T-helper 1 cell (primary cell): ENCODE results near the gene PTHLH.
A peak's percentile ranks its signal among the peaks of the same experiment; 100 is the strongest.

ENCODE experiments used
- DNase-seq, 5 donors: peaks; one replicate each; pipeline ENCODE4 v3.0.0-alpha.2; 2012 to 2020

The PTHLH gene

DNA sequence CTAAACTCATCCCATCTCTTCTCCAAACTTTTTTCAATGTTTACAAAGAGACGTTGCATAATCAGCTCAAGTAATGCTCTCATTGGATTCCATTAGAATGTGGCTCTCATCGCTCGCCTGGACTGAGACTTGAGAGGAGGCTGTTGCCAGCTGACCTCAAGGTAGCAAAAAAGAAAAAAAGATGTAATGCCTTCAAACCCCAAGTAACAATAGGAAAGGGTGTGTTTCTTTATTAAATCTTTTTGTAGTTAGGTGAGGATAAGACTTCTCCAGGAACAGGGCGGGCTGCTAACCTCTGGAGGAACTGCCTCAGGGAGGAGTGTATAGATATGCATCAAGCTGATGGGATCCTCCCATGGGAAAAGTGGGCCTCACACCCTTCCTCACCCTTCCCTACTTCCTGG is 956 bp upstream of the PTHLH start:
- DNase-seq = no peak

DNA sequence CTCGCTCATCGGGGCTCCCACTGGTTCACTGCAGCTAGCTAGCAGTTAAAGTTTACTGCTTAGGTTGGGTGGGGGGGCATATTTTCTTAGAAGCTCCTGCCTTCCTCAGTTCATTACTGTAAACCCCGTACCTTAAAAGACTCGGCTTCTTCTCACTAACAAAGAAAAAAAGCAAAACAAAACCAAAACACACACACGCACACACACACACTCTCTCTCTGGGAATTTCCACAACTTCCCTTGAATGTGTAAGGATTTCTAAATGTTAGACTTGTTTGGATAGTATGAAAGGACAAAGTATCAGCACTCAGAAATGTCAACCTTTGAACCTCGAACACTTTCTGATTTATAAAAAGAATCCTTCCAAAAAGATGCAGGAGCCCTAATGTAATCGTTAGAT is 927 bp downstream of the PTHLH start:
- no peak for DNase-seq

DNA sequence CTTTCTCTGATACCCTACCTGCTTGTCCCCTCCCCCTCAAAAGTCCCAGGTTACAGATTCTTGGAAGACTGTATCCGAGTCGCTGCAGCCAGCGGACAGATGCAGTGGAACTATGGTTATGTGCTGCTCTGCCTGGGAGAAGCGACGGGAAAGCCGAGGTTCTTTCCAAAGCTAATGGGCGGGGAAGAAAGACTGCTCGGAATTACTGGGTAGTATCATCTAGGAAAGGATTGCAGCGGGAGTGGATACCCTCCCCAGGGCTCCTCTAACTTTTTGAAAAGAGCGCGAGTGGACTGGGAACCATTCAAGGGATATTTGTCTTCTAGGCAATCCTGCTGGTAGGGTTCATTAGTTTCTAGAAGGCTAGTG is 1.4 kb downstream of the PTHLH start:
- DNase-seq = no peak

DNA sequence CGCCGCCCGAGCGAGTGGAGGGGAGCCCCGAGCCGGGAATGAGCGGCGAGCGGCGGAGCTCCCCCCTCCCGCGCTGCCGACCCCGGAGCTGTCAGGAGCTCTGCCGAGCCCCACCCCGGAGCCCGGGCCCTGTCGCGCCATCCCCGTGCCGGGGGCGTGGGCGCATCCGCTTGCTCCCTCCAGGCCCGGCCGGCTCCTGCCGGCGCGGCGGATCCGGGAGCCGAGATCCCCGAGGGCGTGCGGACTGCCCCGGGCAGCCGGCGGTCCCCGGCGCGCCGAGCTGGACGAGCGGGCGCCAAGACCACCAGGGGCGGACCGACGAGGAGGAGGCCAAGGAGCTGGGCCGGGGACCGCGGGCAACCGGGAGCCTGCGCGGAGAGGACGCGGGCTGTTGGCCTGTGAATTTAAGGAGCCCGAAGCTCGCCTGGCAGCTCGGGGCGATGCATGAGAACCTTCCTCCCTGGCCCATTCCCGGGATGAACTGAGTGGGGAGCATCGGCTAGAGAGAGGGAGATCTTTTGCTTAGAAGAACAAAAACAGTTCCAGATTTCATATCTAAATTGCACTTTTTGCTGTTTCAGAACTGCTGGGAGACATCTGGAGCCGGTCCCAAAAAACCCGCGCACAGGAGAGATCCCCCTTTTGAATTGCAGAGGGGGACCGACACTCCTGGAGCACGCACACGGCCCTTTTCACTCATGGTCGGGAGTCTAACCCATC is 2.0 kb downstream of the PTHLH start:
- no peak for DNase-seq

DNA sequence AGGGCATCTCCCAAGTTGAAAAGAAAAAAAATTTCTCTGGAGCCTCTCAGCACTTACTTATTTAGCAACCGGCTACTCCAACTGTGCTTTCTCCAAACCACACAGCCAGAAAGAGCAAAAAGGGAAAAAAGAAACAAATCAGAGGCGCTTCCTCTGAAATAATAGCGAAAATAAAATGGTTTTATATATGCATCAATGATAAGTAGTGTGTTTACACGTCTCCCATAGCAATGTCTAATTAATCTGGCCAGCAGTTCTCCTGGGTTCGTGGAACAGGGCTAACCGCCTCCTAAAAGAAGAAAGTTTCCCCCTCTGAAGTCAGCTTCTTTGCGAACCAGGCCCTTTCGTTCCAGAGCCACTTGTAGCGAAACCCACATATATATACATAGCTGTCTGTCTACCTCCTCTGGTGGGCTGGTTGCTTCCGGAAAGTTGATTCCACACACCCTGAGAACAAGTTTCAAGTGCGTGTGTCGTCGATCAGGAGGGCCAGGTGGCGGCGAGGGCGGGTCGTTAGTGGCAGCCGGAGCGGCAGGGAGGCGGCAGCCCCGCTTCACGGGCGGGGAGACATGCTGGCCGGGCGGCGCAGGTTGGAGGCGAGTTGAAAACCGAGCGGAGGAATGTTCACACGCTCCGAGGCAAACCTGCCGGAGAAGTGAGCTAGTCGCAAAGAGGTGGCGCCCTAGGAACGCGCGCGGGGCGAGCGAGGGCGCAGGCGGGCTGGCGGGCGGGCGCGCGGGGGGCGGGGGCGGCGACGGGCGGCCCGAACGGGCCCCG is 2.7 kb downstream of the PTHLH start:
- DNase-seq = peak in 2 of 5 donors; percentile 7 to 42

DNA sequence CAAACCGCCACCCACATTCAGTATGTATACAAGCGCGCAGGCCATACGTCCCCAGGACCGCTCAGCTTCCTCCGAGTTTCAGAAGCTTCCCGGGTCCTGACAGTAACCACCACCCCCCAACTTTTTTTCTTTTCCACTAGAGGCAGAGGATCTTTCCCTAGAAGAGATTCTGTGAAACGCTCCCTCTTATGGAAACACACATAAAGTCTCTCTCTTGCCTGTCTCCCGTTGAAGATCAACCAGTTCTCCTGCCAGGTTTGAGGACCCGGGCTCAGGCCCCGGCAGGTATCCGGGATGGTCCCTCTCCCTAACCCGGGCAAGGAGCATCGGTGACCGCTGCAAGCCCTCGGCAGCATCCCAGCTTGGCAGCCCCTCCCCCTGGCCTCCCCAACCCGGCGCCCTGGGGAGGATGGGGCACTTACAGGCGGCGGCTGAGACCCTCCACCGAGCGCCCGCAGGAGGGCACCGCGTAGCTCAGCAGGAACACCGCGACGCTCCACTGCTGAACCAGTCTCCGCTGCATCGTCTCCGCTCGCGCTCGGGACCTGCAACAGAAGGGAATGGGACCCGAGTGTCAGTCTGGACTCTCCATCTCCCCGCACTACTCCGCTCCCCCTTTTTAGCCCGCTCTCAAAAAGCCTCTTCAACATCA is 3.4 kb downstream of the PTHLH start:
- no peak for DNase-seq

DNA sequence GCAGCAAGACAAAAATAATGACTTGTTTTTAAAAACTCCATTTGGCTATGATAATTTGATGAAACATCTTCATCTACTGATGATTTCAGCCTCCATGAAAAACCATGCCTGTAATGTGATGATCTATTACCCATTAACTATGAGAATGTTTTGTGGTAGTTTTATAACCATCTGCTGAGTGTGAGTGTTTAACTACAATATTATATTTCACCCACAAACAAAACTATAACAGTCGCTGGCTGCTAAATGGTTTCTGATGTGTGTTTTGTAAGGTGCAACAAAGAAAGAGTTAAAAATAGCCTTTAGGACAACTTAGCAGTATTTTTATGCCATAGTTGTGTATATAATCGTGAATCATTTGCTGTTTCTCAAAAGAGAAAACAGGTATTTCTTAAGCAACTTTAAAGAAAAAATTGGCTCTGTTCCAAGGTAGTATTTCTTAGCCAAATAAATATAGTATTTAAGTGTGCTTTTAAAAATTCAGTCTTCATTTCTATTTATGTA is 4.9 kb downstream of the PTHLH start:
- no peak for DNase-seq

DNA sequence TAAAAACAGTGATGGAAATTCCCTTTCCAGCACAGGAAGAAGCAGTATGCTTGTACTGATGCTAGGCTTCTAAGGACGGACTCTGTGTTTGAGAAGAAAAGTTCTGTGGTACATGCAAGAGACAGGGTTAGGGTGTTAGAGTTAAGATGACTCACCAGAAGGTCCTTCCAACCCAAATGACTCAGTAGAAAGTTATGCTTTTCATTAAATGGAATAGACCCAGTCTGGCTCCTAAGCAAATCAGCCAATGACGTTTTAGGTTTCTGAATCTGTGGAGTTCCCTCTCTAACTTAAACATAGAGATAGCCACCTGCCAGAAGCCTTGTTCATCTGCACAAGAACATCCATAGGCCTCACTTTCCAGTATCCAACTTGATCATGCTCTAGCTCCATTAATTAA is 5.7 kb downstream of the PTHLH start:
- peak in 1 of 5 donors; percentile 20 for DNase-seq

DNA sequence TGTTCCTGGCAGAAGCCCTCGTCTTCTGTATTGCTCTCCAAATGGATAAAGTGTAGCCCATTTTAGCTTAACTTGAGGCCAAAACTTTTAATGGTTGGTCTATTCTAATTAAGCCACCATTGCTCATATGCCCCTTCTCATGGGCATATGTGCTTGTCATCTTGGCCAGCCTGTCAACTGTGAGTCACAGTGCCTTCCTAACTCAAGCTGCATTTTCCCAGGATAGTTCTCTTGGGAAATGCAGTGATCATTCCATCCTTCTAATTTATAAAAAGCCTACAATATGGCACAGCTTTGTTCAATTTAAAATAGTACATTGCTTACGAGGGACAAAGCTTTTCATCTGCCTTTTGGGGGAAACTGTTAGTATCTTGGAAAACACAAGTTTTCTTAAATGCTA is 6.6 kb downstream of the PTHLH start:
- DNase-seq = no peak

DNA sequence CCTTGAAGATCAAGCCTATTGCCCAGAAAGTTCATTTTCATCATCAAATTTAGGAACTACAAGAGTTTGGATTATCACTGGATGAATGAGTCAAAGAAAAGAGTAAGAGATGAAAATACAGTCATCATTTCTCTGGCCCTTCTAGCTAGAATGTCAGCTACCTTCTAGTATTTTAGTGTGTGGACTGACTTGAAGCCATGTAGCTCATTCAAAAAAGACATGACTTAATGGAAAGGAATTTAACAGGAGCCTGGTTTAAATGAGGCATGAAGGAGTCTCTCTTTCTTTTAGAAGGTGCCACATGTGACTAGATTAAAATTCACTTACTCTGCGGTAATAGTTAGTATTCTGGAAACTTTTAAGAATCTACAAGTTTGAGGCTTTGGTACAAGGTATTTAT is 7.1 kb downstream of the PTHLH start:
- DNase-seq = no peak

DNA sequence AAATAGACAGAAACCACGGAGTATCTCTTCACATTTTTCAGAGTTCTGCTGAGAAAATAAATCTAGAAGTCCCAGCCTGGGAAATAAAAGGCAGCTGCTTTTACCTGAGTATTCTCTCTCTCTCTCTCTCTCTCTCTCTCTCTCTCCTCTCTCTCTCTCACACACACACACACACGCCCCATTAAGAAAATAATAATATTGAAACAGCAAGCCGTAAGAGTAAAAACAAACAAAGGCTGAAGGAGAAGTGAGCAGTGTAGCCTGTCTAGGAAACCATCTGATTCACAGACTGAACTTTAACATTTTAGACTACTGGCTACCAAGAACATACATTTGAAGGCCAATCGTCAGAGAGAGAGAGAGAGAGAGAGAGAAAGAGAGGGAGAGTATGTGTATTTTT is 8.4 kb downstream of the PTHLH start:
- no peak for DNase-seq

DNA sequence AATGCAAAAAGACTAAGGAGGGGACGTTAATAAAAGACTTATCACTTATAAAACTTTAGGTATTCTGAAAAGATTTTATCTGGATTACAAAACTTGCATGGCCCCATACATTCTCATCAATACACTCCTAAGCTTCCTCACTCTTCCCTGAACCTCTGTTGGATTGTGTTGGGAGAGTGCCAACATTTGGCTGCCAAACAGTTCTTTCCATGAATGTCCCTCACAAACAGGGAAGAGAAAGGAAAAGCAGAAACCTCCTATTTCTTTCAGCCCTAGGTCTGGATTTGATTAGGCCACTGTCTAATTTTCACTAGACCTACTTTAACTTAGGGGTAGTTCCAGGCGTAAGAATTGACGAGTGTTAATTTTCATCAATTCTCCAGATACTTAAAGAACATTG is 11.7 kb downstream of the PTHLH start:
- DNase-seq = no peak

DNA sequence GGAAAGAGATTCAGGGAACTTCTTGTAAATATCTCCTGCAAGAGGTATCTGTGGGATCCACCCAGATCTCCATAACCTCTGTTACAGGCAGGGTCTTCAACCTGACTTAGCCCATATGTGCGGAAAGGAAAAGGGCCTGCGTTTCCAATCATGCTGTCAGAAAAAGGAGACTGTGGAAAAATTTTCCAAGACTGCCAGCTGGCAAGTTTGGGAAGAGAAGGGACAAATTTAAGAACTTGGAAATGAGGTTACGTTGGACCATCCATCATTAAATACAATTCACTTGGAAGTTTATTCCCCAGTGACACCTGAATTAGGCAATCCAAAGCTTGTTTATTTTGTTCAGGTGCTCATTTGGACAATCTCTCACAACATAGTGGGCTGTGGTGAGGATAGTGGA is 13.9 kb downstream of the PTHLH start:
- no peak for DNase-seq

DNA sequence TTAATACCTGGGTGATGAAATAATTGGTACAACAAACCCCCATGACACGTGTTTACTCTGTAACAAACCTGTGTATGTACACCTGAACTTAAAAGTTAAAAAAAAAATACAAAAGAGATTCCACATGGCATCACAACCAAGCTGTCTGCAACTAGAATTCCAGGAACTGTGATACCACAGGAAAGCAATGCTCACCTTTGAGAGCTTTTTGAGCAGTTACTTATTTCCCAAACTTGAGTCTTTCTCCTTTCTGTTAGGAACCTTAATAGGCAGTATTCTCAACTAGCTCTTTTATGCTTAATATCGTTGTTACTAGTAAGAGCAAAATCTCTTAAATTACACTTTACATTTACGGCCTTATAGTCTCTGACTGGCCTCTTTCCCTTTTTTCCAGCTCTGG is 15.2 kb downstream of the PTHLH start:
- no peak for DNase-seq

DNA sequence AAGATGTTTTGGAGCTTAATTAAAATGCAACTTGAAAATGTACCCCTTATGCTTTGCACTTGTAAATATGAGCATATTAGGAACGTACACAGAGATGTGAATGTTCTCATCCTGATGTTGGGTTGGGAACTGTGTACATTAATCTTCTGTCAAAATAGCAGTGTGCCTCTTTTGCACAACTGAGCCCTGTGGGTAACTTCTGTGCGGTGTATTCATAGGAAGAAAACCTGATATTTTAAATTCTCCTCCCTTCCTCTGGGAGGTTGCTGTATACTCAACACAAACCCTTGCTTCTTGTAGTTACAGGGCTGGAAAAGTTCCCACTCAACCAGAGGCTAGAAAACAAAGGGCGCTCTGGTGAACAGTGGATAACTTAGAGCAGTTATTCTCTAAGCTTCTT is 18.7 kb downstream of the PTHLH start:
- no peak for DNase-seq

DNA sequence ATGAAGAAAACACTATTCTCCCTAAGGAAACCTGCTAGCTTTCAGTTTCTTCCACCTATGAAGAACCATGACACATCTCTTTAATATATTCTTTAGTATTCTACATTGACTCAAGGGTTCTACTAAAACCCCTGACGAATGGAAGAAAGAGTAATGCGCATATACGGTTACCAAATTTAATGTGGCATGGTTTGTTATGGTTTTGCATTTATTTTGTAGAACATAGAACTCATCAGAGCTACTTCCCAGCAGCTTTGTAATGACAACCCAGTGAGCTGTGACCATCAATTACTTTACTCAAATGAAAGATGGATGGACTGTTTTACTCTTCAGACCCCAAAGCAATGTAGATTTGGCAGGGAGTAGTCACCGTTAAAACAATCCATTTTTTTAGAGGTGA is 19.2 kb downstream of the PTHLH start:
- DNase-seq = no peak

DNA sequence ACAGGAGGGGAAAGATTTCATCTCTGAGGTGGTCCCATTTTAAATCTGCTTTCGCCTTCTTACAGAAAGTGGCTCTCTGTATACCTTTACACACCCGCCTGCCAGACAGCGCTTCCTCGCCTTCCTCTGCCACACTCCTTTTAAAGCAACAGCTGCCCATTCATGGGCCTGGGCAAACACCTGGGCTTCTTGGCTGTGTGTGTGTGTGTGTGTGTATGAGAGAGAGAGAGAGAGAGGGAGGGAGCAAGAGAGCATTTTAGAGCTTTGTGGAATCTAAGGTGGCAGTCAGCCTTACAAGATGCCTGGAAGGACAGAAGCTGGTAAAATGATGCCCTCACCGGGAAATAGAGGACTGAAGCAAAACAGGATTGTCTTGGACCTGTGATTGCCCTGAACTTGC is 20.0 kb downstream of the PTHLH start:
- DNase-seq = no peak

DNA sequence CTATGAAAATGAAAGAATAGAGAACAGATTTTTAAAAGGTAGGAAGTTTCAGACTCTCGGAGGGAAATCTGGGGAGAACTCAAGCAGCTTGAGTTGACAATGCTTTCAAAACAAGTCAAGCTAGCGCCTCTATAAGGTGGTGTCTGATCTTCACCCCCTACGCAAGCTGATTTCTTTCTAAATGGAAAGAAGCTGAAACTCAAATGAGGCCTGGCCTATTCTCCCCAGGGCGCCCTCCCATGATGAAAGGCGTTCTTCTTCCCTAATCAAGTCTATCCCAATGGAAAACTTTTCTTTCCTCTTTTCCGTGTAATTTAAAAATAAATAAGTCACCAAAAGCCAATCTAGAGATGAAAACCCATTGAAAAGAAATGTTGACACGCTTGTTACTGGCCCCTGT is 20.6 kb downstream of the PTHLH start:
- no peak for DNase-seq

DNA sequence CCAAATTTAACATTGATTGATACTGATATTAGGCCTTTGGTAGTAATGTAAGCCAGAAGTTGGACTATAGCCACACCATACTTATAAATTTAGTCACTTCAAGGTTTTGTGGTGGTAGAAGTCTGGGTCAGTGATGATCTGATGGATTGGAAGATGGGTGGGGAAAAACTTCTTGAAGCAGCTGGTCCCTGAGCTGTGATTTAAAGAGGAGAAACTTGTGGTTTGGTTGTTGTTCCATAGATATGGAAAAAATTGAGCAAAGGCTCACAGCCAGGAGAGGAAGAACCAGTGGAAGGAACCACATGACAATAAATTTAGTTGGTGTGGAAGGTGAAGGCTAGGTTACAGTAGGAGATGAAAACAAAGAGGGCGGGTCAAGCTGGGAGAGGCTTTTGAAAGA is 26.1 kb downstream of the PTHLH start:
- DNase-seq = no peak

DNA sequence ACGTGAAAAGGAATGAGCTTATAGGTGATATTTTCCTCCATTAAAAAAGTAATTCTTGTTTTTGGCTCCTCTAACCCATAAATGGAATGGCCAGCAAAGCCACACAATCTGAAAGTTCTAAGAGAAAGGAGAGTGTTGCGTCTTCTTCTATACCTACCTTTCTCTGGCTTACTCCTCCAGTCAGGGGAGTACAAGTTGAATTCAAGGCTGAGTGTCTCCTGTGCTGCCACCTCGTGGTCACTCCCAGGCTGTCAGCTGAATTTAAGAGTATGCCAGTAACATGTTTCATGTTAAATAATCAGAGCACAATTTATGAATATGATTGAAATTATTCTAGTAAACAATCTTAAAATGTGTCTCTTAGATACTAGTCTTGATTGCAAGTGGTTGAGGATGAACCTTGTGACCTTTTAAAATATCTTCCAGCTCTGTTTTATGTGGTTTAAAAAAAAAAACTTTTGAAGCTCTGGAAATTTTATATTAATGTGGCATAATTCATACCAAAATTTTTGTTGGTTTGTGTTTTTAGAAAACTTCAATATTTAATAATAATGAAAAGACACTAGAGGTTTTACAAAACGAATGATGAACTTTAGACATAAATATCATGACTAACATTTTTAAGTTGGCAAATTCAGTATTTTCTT is 31.7 kb downstream of the PTHLH start:
- DNase-seq = peak; percentile 22 to 63 (median 34)

DNA sequence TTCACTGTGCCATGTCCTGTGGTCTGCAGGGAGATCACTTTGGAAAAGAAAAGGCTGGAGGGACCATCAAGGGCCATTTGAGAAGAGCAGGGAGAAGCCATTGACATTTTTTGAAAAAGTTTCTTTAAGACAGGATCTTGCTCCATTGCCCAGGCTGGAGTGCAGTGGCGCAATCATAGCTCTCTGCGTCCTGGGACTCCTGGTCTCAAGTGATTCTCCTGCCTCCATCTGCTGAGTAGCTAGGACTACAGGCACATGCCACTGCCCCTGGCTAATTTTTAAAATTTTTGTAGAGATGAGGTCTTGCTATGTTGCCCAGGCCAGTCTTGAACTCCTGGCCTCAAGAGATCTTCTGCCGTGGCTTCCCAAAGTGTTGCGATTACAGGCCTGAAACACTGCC is 32.3 kb downstream of the PTHLH start:
- no peak for DNase-seq

DNA sequence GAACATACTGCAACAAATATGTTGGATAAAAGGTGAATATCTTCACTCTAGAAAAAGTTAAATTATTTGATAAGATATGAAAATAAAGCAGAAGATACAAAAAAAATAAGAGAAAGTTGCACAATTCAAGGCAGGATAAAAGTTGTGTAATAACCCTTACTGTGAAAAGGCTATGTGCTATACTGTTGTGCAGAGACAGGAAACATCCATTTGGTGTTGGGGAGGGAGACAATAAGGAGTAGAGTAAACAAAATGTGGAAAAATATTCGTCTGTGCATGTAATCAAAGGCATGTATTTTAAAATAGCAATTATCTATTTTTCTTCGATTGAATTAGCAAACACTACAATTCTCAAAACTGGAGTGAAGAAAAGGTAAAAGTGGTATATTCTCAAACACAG is 34.8 kb downstream of the PTHLH start:
- DNase-seq = no peak

DNA sequence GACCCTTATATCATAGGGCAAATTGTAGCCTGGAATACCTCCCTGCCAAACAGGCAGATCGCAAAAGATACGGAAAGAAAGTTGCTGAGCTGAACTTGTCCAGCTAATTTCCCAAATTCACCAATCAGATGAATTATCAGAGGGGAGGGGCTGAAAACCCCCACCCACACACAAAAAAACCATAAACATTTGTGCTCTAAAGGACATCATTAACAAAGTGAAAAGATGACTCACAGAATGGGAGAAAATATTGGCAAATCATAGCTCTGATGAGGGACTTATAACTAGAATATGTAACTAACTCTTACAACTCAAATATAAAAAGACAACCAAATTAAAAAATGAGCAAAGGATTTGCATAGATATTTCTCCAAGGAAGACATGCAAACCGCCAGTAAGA is 36.3 kb downstream of the PTHLH start:
- DNase-seq = no peak
